Muscle of leg (tissue), 11 donors: ENCODE results near the gene OSBPL10. TPM values are rescaled to one million over a fixed set of nuclear protein-coding genes. Genes with fewer than 3 reads are reported as not detected.

ENCODE experiments used
- DNase-seq: peaks from one replicate; pipeline ENCODE4 v3.0.0; 2013
- H3K27ac ChIP-seq: one replicate; pipeline ENCODE4 v1.5.1; 2013; ENCODE audit warnings: mild to moderate bottlenecking, low read length, control low read depth
- H3K27me3 ChIP-seq: one replicate; pipeline ENCODE4 v1.6.1; 2013; ENCODE audit warnings: low read length; ENCODE audit not compliant: control insufficient read depth, insufficient read depth
- H3K36me3 ChIP-seq: one replicate; pipeline ENCODE4 v1.6.1; 2013; ENCODE audit warnings: low read length; ENCODE audit not compliant: control insufficient read depth, insufficient read depth
- H3K4me1 ChIP-seq: one replicate; pipeline ENCODE4 v1.6.1; 2013; ENCODE audit warnings: low read length; ENCODE audit not compliant: control insufficient read depth, insufficient read depth
- H3K4me3 ChIP-seq: one replicate; pipeline ENCODE4 v1.5.1; 2013; ENCODE audit warnings: low read length, control low read depth
- H3K9me3 ChIP-seq: replicated peaks from 2 replicates; pipeline ENCODE4 v1.6.1; 2013; ENCODE audit warnings: low read depth, low read length; ENCODE audit not compliant: control insufficient read depth
- WGBS: methylation state at CpG from one replicate; pipeline ENCODE4 v1.1.5; 2013; ENCODE audit warnings: missing lambda C conversion rate; ENCODE audit not compliant: insufficient coverage; 5-methylcytosine and 5-hydroxymethylcytosine counted together
- polyA plus RNA-seq, 8 donors: library from polyadenylated mRNA; unstranded; fragments of 120-200 nt; gene quantifications; one replicate each; pipeline versions ENCODE4 v1.2.1 to v1.2.3, GENCODE V29; 2013; ENCODE audit warnings: inconsistent platforms in 1 of 8, low replicate concordance in 1 of 8; ENCODE audit not compliant: insufficient read length in 8 of 8, insufficient read depth in 1 of 8
- total RNA-seq: library from RNA; stranded (reverse); fragments of 120-200 nt; gene quantifications from one replicate; pipeline ENCODE4 v1.2.4, GENCODE V29; 2013

Gene OSBPL10
- total and polyA plus RNA-seq, 9 donors = 7.6 to 19.3 (median 13.7) TPM

DNA sequence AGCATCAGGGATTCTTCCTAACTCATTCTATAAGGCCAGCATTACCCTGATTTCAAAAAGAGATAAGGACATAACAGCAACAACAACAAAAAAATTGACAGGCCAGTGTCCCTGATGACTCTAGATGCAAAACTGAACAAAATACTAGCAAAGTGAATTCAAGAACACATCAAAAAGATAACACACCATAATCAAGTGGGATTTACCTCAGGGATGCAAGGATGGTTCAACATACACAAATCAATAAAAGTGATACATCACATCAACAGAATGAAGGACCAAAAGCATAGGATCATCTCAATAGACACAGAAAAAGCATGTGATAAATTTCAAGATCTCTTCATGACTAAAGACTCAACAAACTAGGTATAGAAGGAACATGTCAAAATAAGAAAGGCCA, 328.8 kb downstream of the OSBPL10 start:
- Histone ChIP-seq H3K27ac (no peak overlapping the region), H3K4me3 (no peak overlapping the region), H3K27me3 (no peaks in the 10 kb centered on the region), H3K9me3 (peaks cover 46% of the 10 kb centered on the region), H3K4me1 (no peaks in the 10 kb centered on the region), H3K36me3 (peaks cover 9% of the 10 kb centered on the region)
- no peak for DNase-seq

DNA sequence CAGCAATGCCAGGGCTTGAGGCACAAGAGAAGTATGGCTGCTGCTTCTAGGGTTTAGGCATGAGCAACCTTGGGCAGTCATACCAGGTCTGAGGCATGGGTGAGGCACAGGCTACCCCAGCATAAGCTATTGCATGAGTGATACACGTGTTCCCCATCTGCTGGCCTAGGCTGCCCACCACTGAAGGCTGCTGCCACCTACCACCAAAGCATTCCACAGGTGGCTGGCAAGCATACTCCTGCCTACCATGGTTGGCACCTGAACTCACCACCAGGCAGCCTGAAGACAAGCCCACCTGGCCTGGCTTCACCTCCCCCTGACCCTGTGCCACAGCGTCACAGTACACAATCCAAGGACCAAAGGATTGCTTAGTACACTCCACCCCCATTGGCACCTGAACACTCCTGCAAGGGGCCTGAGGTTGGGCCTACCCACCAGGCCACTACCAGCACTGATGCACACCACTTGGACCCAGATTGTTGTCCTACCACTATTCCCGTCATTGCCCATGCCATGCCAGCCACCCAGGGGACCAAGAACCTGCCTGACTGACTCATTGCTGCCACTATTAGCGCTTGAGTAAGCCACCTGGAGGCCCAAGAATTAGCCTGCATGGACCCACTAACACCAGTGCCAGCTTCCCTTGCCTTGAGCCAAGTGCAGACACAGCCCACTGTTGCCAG, 332.6 kb downstream of the OSBPL10 start:
- Histone ChIP-seq H3K27me3 (no peaks in the 10 kb centered on the region), H3K9me3 (peaks cover 36% of the 10 kb centered on the region), H3K27ac (no peak overlapping the region), H3K4me1 (no peaks in the 10 kb centered on the region), H3K4me3 (no peak overlapping the region), H3K36me3 (peaks cover 13% of the 10 kb centered on the region)
- DNase-seq = no peak
- 100% methylated on average over 4 of the region's 4 CpGs for WGBS

DNA sequence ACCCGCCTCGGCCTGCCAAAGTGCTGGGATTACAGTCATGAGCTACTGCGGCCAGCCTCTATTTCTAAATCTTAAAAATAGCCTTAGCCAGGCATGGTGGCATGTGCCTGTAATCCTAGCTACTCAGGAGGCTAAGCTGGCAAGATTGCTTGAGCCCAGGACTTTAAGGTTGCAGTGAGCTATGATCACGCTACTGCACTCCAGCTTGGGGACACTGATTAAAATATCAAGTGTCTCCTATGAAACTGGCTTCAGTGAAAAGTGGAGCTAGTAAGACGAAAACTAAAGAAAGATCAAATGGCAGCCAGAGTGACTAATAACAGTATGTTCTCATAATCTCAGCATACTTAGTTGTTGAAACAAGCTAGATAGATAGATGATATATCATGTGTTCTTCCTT, 335.8 kb downstream of the OSBPL10 start:
- Histone ChIP-seq H3K27ac (no peak overlapping the region), H3K4me3 (no peak overlapping the region), H3K9me3 (peaks cover 20% of the 10 kb centered on the region), H3K36me3 (peaks cover 13% of the 10 kb centered on the region), H3K27me3 (no peaks in the 10 kb centered on the region), H3K4me1 (no peaks in the 10 kb centered on the region)
- no peak for DNase-seq
- 81% methylated on average over 4 of the region's 5 CpGs for WGBS

DNA sequence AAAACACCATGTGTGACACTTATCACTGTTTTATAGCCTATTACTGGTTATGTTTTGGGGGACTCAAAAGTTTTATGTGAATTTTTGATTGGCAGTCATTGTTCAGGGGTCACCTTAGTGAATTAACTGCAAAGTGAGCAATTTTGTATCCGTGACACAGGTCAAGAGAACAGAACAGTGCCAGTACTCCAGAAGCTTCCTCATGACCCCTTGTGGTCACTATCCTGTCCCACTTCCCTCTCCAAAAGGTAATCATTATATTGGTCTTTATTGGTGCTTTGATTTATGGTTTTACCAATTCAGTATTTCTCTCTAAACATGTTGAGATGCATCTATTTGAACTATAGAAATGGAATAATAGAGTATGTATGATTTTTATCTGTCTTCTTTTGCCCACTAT, 341.2 kb downstream of the OSBPL10 start:
- Histone ChIP-seq H3K4me3 (no peak overlapping the region), H3K9me3 (no peaks in the 10 kb centered on the region), H3K4me1 (no peaks in the 10 kb centered on the region), H3K27ac (no peak overlapping the region), H3K36me3 (peaks cover 3% of the 10 kb centered on the region), H3K27me3 (no peaks in the 10 kb centered on the region)
- WGBS = no CpG with 5 or more reads among the region's 1 CpG
- no peak for DNase-seq

DNA sequence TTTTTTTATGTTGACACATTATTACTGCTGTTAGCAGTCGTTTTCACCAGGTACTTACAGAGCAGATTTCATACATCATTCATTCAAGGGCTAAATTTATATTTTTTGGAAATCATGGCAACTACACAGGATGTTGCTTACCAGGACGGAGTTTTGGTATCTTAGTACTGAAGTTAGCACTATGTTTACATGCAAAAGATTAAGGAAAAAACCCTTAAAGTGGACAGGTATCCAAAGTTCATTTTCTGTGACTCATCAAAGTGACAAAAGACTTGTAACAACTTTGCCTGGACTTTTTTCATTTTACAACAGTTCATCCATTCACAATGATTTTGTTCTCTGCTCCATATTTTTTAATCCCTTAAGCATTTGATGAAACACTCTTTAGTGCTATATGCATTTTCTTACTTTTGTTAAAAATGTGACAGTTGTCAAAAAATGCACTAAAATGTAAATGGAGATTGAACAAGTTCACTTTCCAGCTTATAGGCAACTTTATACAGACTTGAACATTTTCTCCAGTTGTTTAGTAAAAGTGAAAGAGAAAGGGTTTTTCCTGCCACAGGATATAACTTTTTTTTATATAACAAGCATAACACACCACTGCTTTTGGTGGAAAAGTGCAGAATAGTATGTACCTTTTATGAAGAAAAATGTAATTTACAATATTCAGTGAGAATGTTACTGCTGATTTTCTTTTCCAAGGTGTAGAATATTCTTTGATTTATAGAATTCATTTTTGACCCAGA, 344.2 kb downstream of the OSBPL10 start:
- H3K27ac ChIP-seq = no peak overlapping the region
- no peaks in the 10 kb centered on the region for H3K4me1 ChIP-seq
- H3K4me3 ChIP-seq = no peak overlapping the region

DNA sequence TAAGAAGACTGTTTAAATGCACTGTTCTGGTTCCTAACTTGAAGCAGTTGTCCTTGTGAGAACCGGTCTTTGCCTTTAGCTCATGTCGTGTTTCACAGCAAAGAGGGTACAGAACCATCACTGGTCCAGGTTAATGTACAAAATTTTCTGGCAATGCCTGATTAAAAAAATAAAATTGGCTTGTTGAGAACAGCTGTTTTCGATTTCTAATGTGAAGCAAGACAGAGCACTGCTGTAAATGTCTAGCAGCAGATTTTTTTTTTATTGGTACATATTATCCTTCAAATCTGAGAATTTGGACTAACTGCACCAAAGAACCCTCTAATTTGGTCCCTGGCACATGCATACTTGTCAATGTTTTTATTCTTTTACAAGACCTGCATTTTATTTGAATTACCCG, 345.0 kb downstream of the OSBPL10 start:
- H3K4me1 ChIP-seq = no peaks in the 10 kb centered on the region
- WGBS = 45% methylated on average over 2 of the region's 4 CpGs
- no peak overlapping the region for H3K27ac ChIP-seq
- no peaks in the 10 kb centered on the region for H3K9me3 ChIP-seq
- H3K36me3 ChIP-seq = peaks cover 6% of the 10 kb centered on the region
- H3K4me3 ChIP-seq = no peak overlapping the region
- H3K27me3 ChIP-seq = no peaks in the 10 kb centered on the region
- peak; percentile 55 for DNase-seq

More for the DNA sequence above, 344.2 kb downstream of the OSBPL10 start:
- no peaks in the 10 kb centered on the region for H3K9me3 ChIP-seq
- no peaks in the 10 kb centered on the region for H3K27me3 ChIP-seq
- H3K36me3 ChIP-seq = peaks cover 6% of the 10 kb centered on the region
- peak; percentile 11 for DNase-seq
- no CpG with 5 or more reads among the region's 2 CpGs for WGBS

DNA sequence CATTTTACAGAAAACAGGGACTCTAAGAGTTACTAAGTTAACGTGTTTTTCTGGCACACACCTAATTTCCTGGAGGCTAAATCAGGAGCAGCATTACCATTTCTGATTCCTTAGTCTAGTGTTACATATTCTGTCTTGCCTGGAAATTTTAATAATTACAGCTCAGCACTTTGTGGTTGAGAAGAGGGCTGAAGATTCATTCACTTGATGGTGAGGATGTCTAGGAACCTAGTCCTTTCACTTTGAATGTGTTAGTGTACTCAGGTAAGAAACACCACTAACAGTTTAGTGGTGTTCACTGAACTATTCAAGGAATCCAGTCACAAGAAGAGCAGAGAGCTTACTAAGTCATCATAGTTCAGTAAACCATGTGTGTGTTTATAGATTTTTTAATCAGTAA, 345.5 kb downstream of the OSBPL10 start:
- no peaks in the 10 kb centered on the region for H3K27me3 ChIP-seq
- H3K27ac ChIP-seq = no peak overlapping the region
- WGBS = no CpG with 5 or more reads among the region's 1 CpG
- no peaks in the 10 kb centered on the region for H3K9me3 ChIP-seq
- no peaks in the 10 kb centered on the region for H3K4me1 ChIP-seq
- no peak overlapping the region for H3K4me3 ChIP-seq
- peaks cover 9% of the 10 kb centered on the region for H3K36me3 ChIP-seq
- peak; percentile 7 for DNase-seq

DNA sequence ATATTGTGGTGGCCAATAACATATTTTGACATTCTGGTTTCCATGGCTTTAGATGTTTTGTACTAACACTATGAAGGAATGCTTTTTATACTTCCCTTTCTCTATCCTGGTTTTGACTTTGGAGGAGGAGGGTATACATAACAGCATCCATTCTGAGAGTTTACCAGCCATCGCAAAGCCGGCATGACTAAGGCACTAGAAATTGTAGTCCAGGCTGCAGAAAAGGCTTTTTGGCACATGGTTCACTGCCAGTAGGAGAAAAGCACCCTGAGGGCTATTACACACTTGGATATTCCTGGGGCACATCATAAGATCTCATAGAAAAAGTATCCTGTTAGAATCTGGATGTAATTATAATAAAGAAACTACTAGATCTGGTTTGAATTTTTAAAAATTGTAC, 346.6 kb downstream of the OSBPL10 start:
- H3K27me3 ChIP-seq = no peaks in the 10 kb centered on the region
- H3K9me3 ChIP-seq = no peaks in the 10 kb centered on the region
- peaks cover 15% of the 10 kb centered on the region for H3K36me3 ChIP-seq
- DNase-seq = no peak
- no peak overlapping the region for H3K4me3 ChIP-seq
- H3K4me1 ChIP-seq = no peaks in the 10 kb centered on the region
- WGBS = 77% methylated on average over 2 of the region's 2 CpGs
- no peak overlapping the region for H3K27ac ChIP-seq

DNA sequence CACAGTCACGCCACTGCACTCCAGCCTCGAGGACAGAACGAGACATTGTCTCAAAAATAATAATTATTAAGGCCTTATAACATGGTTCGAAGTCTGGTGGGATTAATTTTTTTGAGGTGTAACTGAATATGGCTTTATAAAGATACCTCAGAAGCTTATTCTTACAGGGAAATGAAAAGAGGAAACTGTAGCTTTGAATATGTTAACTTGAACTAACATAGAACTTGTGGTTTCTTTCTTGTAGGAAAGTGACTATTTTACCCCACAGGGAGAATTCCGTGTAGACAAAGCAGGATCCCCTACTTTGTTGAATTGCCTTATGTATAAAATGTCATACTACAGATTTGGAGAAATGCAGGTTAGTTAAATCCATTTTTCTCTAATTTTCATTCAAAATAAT, 352.0 kb downstream of the OSBPL10 start:
- Histone ChIP-seq H3K4me1 (no peaks in the 10 kb centered on the region), H3K27ac (no peak overlapping the region), H3K36me3 (peaks cover 28% of the 10 kb centered on the region), H3K27me3 (no peaks in the 10 kb centered on the region), H3K9me3 (no peaks in the 10 kb centered on the region), H3K4me3 (no peak overlapping the region)
- no peak for DNase-seq
- WGBS = no CpG with 5 or more reads among the region's 5 CpGs

DNA sequence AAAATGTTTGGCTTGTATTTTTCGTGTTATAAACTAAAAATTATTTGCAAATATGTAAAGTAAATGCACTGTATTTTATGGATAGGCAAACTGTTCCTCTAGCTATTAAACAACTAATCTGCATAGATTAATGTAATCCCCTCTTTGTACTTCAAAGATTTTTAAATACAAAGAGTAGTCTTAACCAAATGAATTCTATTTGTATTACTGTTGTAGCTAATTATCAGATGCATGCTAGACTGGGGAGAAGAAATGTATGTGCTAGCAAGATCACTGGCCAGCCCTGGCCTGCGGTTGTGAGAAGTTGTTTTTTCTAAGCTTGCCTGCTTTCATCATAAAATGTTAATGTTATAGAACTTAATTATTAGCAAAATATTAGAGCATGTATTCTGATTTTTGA, 355.7 kb downstream of the OSBPL10 start:
- no peak overlapping the region for H3K4me3 ChIP-seq

More for the DNA sequence above, 355.7 kb downstream of the OSBPL10 start:
- no CpG with 5 or more reads among the region's 2 CpGs for WGBS
- no peak overlapping the region for H3K27ac ChIP-seq
- no peak for DNase-seq
- no peaks in the 10 kb centered on the region for H3K9me3 ChIP-seq
- H3K27me3 ChIP-seq = no peaks in the 10 kb centered on the region
- H3K36me3 ChIP-seq = peaks cover 25% of the 10 kb centered on the region
- no peaks in the 10 kb centered on the region for H3K4me1 ChIP-seq
